PC-9 (cell line): ENCODE data around the gene AOC3.

ENCODE experiments used
- CTCF ChIP-seq: fragments of 200-600 bp; sonication (generic); conservative IDR thresholded peaks from 2 replicates; pipeline ENCODE4 v1.6.1; 2017; ENCODE audit warnings: mixed run types, antibody characterized with exemption, mild to moderate bottlenecking, moderate library complexity
- EZH2 ChIP-seq: fragments of 200-600 bp; sonication (generic); IDR thresholded peaks from 2 replicates; pipeline ENCODE4 v1.8.0; 2017; ENCODE audit warnings: antibody characterized with exemption, low read depth

DNA sequence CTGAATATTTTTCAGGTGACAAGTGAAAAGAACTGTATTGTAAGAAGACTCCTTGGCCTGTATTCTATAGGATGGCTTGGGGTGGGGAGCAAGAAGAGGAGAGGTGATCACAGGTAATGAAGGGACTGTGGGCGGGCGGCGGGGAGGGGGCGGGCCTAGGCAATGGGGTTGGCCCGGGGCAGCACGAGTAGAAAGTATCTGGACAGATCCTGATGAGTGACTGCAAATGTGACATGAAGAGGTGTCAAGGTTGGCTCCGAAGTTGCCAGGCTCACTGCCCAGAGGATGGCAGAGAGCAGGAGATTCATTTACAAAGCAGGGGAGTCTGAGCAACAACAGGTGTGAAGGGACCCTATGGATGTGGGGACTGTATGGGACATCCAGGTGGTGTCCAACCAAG, 38.8 kb downstream of the AOC3 start:
- no peak for TF ChIP-seq CTCF
- no peak for TF ChIP-seq EZH2
